ENCODE measurements around the gene GNG7. TPM values are rescaled to one million over a fixed set of nuclear protein-coding genes. Genes with fewer than 3 reads are reported as not detected.

The GNG7 gene
- total and polyA plus RNA-seq, 2 experiments from 2014 or later: 0.11 to 0.13 TPM

DNA sequence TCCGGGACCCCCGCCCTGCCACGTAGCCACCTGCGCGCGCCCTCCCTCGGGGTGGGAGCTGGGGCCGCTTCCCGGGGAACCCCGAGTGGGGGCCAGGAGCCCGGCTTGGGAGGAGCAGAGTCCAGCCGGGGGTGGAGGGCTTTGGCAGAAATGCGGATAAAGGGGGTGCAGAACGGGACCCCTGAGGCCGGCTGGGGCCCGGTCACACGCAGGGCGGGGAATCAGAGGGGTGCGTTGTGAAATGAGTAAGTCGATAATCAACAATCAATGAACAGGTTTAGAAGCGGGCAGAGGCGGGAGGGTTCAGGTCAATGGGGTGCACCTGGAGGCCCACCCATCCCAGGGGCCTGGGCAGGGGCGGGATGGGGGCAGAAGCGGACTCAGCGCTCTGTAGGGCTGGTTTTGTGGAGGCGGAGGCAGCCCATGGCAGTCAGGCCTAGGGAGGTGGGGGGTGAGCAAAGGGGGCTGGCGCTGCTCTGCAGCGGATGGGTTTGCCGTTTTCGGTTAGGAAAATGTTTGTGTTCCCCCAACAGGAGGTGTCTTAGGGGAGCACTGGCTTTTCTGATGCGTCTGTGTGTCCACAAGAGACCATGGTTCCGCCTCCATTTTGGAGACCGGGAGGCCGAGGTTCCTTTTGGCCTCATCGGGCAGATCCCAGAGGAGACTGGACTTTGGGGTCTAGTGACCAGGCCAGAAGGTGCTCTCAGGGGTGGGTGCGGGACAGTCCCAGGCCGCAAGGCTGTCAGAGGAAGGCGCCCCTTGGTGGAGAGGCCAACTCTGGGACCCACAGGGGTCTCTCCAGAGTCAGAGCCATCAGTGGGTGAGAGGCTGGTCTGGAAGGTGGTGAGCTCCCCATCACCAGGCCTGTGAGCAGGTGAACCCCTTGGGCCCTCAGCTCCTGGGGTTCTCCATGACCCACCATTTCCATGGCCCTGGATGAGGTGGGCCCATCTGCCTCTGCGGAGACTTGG lies 19.4 kb upstream of the GNG7 start:
- H3K4me2 ChIP-seq (ENCODE audit: unreplicated experiment): peak overlapping the region; percentile 43
- in situ Hi-C loops (cut with MboI): no loop called here
- H2AFZ ChIP-seq: peak overlapping the region; percentile 56; the same call in 1 of the 2 replicates
- no peaks in the 10 kb centered on the region for H3K27me3 ChIP-seq (replicated peaks; ENCODE audit: insufficient read depth)
- no peak for TF ChIP-seq EZH2phosphoT487 (IDR thresholded peaks at IDR 0.05; ENCODE audit: insufficient read depth, low read depth)
- peak; percentile 67 for TF ChIP-seq EZH2 (IDR thresholded peaks at IDR 0.05; ENCODE audit: insufficient read depth, poor library complexity, severe bottlenecking)
- peak overlapping the region; percentile 51; the same call in 1 of the 2 replicates for H3K4me3 ChIP-seq
- H3K9me2 ChIP-seq (ENCODE audit: insufficient read depth): no peaks in the 10 kb centered on the region
- no peaks in the 10 kb centered on the region for H3F3A ChIP-seq (ENCODE audit: insufficient read depth)
- H3K36me3 ChIP-seq (ENCODE audit: low read depth): no peaks in the 10 kb centered on the region
- no peak for DNase-seq
- WGBS, 2 experiments (ENCODE audit: low coverage in 1 of 2, low lambda C conversion rate in 2 of 2, missing lambda C conversion rate in 2 of 2): 40 to 48% methylated on average over 30 to 39 of the region's 39 CpGs
- peak overlapping the region; percentile 62; the same call in 1 of the 2 replicates for H3K9ac ChIP-seq
- no peaks in the 10 kb centered on the region for H3K9me3 ChIP-seq (ENCODE audit: low read depth)
- H4K20me1 ChIP-seq (ENCODE audit: insufficient read depth): no peaks in the 10 kb centered on the region
- H3K79me2 ChIP-seq (ENCODE audit: insufficient read depth): no peaks in the 10 kb centered on the region
- H3K27ac ChIP-seq: no peak overlapping the region
- H3K4me1 ChIP-seq (ENCODE audit: insufficient read depth): peaks cover 11% of the 10 kb centered on the region; the same call in 1 of the 2 replicates

DNA sequence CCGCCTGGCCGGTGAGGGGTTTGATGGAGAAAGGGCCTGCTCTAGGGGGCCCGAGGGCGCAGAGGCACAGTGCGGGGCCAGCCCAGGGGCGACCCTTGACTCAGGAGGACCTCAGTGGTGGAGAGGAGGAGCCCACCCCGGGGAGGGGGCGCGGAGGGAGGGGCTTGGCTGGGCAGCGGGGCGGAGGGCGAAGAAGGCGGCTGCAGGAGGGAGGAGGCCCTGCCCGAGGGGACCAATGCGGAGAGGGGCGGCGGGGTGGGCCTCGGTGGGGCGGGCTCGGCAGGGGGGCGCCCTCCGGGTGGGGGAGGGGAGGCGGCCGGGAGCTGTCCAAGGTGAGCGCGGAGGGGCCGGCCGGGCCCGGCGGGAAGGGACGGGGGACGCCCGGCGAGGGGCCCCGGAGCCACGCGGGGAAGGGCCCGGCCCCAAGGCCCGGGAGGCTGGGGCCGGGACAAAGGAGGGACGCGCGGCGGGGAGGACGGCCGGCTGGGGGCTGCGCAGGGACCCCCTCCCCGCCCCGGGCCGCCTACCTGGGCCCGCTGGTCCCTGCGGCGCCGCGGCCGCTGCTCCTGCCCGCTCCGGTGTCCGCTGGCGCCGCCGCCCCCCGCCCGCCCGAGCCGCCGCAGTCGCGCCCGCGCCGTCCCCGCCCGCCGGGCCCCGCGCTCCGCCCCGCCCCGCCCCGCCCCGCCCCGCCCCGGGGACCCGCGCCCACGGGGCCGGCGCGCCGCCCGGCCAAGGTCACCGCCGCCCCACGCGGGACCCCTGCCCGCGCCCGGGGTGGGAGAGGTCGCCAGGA lies 18.5 kb upstream of the GNG7 start, which contains the start of gene DIRAS1:
DIRAS1 (minus strand) TSS at position 596 of the 793 bp plus-strand sequence. CDS start 3,566 bp downstream, outside the sequence.
- no peaks in the 10 kb centered on the region for H3K36me3 ChIP-seq (ENCODE audit: low read depth)

GRCh38 chr19:2719920-2720776 lies 17.7 kb upstream of the GNG7 start:
- 2% methylated on average over 27 to 37 of the region's 37 CpGs for WGBS, 2 experiments (ENCODE audit: low coverage in 1 of 2, low lambda C conversion rate in 2 of 2, missing lambda C conversion rate in 2 of 2)
- in situ Hi-C loops (cut with MboI): no loop called here
- DNase-seq: peak; percentile 85

More for the DNA sequence above, 18.5 kb upstream of the GNG7 start, which contains the start of gene DIRAS1:
- Histone ChIP-seq H3F3A (ENCODE audit: insufficient read depth) (no peaks in the 10 kb centered on the region), H3K79me2 (ENCODE audit: insufficient read depth) (no peaks in the 10 kb centered on the region), H3K27ac (peak within 1 kb of the TSS; percentile 45; the same call in 1 of the 2 replicates), H3K9ac (peak within 1 kb of the TSS; percentile 70), H2AFZ (peak within 1 kb of the TSS; percentile 56), H3K9me2 (ENCODE audit: insufficient read depth) (no peaks in the 10 kb centered on the region), H4K20me1 (ENCODE audit: insufficient read depth) (no peaks in the 10 kb centered on the region), H3K4me2 (ENCODE audit: unreplicated experiment) (peak within 1 kb of the TSS; percentile 59), H3K9me3 (ENCODE audit: low read depth) (no peaks in the 10 kb centered on the region), H3K27me3 (replicated peaks; ENCODE audit: insufficient read depth) (no peaks in the 10 kb centered on the region), H3K4me1 (ENCODE audit: insufficient read depth) (peaks cover 11% of the 10 kb centered on the region; the same call in 1 of the 2 replicates), H3K4me3 (peak within 1 kb of the TSS; percentile 64)
- peak; percentile 26 for DNase-seq
- in situ Hi-C loops (cut with MboI): no loop called here
- TF ChIP-seq EZH2 (IDR thresholded peaks at IDR 0.05; ENCODE audit: insufficient read depth, poor library complexity, severe bottlenecking) (no peak), EZH2phosphoT487 (IDR thresholded peaks at IDR 0.05; ENCODE audit: insufficient read depth, low read depth) (no peak)
- 1% methylated on average over 53 of the region's 100 CpGs; no CpG with 5 or more reads in 1 of the 2 experiments for WGBS, 2 experiments (ENCODE audit: low coverage in 1 of 2, low lambda C conversion rate in 2 of 2, missing lambda C conversion rate in 2 of 2)

More at GRCh38 chr19:2719920-2720776, 17.7 kb upstream of the GNG7 start:
- Histone ChIP-seq H3K4me2 (ENCODE audit: unreplicated experiment) (peak overlapping the region; percentile 59), H3K27me3 (replicated peaks; ENCODE audit: insufficient read depth) (no peaks in the 10 kb centered on the region), H4K20me1 (ENCODE audit: insufficient read depth) (no peaks in the 10 kb centered on the region), H2AFZ (peak overlapping the region; percentile 43), H3K9ac (peak overlapping the region; percentile 70), H3K36me3 (ENCODE audit: low read depth) (no peaks in the 10 kb centered on the region), H3F3A (ENCODE audit: insufficient read depth) (no peaks in the 10 kb centered on the region), H3K9me2 (ENCODE audit: insufficient read depth) (no peaks in the 10 kb centered on the region), H3K27ac (peak overlapping the region; percentile 45), H3K9me3 (ENCODE audit: low read depth) (no peaks in the 10 kb centered on the region), H3K4me3 (peak overlapping the region; percentile 64), H3K4me1 (ENCODE audit: insufficient read depth) (peaks cover 11% of the 10 kb centered on the region; the same call in 1 of the 2 replicates), H3K79me2 (ENCODE audit: insufficient read depth) (no peaks in the 10 kb centered on the region)
- TF ChIP-seq EZH2 (IDR thresholded peaks at IDR 0.05; ENCODE audit: insufficient read depth, poor library complexity, severe bottlenecking): no peak
- no peak for TF ChIP-seq EZH2phosphoT487 (IDR thresholded peaks at IDR 0.05; ENCODE audit: insufficient read depth, low read depth)
